Thyroid gland (tissue), 4 donors: ENCODE results near the gene SLCO3A1.

ENCODE experiments used
- CTCF ChIP-seq, 6 experiments: fragments of 200-600 bp in 3 of 6; fragments of 450-650 bp in 3 of 6; sonication (generic) in 3 of 6; IDR thresholded peaks; one replicate each; pipeline ENCODE4 v1.5.1; 2016 to 2019; ENCODE audit warnings: antibody characterized with exemption in 6 of 6, mild to moderate bottlenecking in 2 of 6, inconsistent platforms in 1 of 6, moderate library complexity in 1 of 6
- POLR2A ChIP-seq, 2 donors: fragments of 450-650 bp; IDR thresholded peaks; one replicate each; pipeline ENCODE4 v1.6.1; 2017; ENCODE audit warnings: antibody characterized with exemption in 2 of 2, mild to moderate bottlenecking in 2 of 2, moderate library complexity in 1 of 2

GRCh38 chr15:92034227-92034626, 180.7 kb downstream of the SLCO3A1 start:
- no peak for TF ChIP-seq CTCF (IDR thresholded peaks at IDR 0.05)
- no peak for TF ChIP-seq POLR2A (IDR thresholded peaks at IDR 0.05)
